Measurements from ENCODE around the gene SBF2.
"Not testable (repeated sequence)": the region's sequence is repeated elsewhere in the genome, so short reads cannot be mapped to it uniquely, and the experiment has no call there.

The SBF2 gene

DNA sequence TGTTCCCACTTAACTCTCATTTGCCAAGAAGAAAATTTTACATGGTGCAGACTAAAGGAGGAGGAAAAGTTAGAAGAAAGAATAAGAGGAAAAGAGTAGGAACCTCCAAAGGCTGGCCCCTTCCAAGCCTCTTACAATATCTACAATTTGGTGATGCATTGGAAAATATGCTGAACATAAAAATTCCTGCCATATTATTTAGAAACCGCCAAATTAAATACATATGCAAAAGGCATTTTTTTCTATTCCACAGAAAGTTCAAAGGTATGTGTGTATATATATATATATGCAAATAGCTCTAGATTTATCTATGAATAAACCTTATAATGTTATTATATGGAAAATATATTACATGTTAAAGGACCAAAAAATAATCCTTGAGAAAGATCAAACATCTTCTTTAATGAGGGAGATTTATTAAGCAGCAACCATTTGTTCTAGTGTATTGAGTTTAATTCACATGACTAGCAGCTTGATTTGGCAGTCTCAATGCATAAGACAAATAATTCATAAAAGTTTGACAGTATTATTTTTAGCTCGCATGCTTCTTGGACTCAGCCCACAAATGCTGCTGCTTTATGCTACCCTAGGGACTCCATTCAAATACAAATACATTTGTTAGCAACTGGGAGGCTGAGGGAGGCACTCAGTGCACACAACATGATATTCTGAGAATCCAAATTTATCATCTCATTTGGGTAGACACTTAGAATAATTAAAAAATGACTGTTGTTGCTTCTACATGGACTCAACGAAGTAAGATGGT is 184.9 kb downstream of the SBF2 start:
- DNase-seq, result no peak

DNA sequence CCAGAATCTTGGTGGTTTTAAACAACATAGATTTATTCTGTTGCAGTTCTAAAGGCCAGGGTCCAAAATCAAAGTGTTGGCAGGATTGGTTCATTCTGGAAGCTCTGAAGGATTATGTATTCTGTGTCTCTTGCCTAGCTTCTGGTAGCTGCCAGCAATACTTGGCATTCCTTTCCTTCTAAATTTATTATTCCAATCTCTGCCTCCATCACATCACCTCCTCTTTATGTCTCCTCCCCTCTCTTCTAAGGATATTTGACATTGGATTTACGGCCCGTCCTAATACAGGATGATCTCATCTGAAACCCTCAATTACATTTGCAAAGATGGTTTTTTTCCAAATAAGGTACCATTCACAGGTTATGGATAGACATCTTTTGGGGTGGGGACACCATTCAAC is 186.5 kb downstream of the SBF2 start:
- no peak for DNase-seq

DNA sequence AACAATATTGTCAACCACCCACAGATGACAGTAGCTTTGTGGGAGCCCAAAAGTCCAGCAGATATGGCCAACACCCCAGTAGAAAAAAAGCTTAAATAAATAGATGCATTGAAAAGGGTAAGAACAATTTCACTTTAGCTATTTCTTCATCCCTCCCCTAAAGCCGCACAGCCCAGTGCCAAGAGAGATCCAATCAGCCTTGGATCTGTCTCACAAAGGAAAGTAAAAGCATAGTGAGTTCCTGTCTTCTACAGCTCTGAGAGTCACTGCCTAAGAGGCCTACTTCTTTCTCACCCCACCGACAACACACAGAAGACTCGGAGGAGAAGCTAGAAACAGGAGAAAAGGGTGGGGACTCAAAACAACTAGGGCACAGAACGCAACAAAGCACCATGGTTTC is 196.4 kb downstream of the SBF2 start:
- no peak for DNase-seq

DNA sequence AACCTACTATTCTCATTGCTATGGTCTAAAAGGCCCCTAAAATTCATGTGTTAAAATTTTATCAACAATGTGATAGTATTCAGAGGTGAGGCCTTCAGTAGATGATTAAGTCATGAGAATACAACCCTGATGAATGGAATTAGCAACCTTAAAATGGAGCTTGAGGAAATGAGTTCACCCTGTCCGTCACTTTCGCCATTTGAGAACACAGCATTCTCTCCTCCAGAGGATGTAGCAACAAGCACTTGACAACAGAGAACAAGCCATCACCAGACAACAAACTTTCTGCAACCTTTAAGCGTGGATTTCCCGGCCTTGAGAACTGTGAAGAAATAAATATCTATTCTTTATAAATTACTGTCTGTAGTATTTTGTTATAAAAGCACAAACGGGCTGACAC is 197.0 kb downstream of the SBF2 start:
- no peak for DNase-seq

DNA sequence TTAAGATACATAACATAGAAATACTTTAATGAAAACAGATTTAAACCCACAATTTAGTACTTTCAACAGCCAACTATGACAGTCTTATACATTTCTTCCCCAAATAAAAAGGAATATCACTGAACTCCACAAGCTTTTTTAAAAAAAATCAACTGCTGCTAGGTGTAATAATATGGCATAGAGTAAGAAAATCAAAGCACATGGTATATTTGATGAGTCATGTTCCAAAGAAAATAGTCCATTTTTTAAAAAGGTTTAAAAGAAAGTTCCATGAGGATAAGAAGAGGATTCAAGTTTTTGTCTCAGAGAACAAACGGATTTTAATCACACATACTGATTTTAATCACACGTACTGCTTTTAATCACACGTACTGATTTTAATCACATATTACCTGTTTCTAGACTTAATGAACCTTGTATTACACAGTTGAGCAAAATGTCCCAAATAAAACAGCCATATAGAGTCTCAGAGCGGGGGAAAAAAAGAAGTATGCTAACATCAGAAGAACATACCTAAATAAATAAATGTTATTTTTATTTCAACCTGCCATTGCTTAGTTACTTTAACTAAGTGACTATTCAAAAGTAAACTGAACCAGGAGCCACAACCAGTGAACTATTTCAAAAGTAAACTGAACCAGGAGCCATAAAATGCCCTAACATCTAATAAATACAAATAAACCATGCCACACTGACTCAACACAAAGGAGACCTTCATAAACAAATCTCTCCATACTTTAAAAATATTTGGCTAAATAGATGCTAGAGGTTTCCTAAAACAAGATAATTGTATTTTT is 198.4 kb downstream of the SBF2 start:
- no peak for DNase-seq

DNA sequence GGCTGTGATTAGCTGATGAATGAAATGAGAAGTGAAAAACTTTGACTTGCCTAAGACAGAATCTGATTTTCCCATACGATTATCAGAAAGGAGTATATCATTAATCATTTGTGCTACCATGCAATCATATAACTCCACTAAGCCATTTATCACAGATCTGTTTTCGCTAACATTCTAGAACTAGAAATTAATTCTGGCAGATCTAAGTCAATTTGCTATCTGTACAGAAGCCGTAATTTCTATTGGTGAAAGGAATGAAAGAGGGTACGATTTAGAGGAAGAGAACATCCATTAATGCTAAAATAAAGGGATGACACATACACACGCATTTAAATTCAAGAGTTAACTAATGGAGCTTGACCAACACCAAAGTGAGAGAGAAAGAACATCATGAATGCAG is 201.6 kb downstream of the SBF2 start:
- no peak for DNase-seq

DNA sequence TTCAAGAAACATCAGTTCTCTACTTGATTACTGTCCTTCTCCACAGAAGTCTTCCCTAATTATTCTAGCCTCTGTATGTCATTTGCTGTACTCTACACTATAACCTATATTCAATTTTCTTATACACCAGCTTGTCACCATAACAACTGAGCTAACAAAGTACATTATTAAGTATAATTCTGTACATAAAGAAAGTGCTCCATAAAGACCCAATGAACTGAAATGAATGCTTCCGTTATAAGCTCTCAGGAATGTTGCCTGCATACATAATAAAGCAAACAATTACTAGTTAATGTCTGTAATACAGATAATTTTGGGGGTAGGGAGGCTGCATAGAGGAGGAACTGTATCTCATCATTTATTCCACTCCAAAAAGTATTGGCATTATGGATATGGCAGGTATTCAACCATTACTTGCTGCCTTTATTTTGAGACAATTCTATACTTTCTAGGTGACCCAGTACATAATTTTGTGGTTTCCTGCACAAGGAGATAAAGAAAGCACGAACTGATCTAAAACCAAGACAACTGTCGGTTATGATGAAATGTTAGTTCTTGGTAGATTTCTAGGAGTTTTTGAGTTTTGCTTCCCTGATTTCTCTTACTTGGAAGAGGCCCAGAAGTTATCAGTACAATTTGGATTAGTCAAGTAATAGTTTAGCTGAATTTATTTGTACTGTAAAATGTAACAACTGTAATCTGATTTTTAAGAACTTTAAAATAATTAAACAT is 202.5 kb downstream of the SBF2 start:
- DNase-seq, result no peak

DNA sequence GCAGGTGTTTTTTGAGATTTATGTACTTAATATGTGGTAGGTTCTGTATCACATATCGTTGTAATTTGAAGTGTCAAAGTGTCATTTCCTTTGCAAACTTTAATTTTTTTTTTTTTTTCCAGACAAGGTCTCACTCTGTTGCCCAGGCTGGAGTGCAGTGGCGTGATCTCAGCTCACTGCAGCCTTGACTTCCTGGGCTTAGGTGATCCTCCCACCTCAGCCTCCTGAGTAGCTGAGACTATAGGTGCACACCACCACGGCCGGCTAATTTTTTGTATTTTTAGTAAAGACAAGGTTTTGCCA is 206.1 kb downstream of the SBF2 start:
- not testable (repeated sequence) for DNase-seq

DNA sequence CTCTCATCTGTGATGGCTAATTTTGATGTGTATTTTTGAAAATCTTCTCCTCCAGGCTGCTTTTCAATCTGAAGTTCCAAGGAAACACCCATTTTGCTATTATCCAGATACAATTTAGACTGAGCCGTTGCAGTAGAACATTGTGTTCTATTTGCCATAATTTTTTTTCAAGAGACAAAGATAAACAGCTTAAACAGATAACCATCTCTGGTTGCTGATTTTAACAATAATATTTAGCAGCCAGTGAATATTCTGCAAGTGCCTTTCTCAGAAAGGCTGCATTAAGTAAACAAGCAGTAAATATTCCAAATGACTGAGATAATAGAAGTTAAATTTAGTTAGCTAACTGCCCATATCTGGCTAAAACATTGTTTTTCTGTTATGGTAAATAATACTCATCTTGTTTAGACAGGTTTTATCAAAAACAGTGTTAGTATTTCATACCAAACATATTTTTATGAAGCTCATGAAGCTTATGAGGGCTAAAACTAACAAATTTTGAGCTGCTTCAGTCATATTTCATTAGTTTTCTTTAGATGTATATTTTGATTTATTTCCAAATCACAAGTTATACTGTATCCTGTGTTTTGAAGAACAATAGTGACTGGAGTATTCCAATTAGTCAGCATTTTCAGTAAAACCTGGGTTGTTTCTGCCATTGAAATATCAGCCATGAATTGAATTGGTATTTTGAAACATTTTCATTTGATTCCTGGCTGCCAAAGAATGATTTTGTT is 206.7 kb downstream of the SBF2 start:
- DNase-seq, result no peak

DNA sequence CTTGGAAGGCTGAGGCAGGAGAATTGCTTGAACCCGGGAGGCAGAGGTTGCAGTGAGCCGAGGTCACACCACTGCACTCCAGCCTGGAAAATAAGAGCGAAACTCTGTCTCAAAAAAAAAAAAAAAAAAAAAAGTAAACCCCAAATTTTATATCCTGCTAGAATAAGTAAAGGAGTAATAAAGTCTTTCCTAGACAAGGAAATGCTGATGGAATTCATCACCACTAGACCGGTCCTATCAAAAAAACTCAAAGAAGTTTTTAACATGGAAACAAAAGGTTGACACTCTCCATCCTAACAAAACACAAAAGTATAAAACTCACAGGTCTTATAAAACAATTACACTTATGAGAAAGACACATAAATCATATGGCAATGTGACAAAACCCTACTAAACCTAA is 213.9 kb downstream of the SBF2 start:
- no peak for DNase-seq

DNA sequence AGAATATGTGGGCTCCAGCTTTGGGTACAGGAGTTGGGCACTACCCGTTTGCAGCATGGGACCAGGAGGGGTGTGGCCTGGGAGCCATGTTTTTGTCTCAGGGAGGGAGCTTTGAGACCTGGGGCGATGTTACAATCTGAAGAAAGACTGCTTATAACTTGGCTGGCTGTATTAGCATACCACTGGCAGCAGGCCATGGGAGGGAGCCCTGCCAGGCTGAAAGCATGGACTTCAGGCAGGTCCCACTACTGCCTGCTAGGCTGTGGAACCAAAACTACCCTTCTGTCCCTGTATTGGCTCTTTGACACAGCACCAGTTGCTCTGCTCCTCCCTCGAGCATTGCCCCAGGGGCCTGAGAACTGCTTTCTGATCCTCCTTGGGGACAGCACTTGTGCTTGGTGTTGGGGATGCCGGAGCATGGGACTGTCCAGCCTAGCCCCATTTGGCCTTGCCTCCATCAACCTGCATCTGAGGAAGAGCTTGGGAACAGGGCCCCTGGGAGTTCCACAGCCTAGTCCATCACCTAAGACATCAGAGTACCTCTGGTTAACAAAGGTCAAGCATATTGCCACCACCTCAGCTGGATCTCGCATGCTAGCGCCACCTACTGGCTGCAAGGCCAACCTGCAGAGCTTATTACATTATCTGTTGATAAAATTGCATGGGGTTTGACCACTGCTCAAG is 217.4 kb downstream of the SBF2 start:
- no peak for DNase-seq

DNA sequence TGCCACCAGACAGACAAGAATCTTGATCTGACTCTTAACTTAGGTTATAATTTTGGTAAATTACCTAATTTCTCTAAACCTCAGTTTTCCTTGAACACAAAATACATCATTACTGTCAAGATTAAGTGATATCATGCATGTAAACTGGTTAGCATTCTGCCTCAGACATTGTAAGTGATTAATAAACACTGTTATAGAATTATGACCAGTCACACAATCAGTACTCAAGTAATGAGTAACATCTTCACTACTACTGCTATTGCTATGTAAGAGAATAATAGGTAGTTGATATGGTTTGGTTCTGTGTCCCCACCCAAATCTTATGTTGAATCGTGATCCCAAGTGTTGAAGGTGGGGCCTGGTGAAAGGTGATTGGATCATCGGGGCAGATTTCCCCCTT is 218.9 kb downstream of the SBF2 start:
- DNase-seq, result no peak

DNA sequence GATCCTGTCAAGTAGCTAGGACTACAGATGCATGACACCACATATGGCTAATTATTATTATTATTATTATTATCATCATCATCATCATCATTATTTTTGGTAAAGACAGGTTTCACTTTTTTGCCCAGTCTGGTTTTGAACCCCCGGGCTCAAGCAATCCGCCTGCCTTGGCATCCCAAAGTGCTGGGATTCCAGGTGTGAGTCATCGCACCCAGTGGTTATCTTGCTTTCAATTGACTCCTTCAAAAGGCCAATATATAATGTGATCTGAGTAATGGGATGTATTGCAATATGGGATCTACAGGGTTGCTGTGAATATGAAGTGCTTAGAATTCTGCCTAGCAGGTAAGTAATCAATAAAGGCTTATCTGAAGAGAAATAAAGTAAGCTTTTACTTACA is 221.2 kb downstream of the SBF2 start:
- no peak for DNase-seq

DNA sequence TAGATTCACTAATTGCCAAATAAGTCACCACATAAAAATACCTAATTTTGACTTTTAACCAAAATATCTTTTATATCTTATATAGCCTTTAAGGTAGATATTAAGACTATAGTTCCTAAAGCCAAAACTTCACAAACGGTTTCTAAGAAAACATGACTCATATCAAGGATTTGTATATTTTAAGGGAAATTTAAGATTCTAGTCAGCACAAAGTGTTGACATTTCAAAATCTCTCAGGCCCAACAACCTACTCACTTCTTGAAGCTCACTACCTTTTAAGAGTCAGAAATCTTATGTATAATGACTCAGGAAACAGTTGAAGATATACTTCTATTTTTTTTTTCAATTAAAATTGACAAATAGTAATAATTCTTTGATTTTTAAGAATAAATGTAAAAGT is 221.9 kb downstream of the SBF2 start:
- no peak for DNase-seq

DNA sequence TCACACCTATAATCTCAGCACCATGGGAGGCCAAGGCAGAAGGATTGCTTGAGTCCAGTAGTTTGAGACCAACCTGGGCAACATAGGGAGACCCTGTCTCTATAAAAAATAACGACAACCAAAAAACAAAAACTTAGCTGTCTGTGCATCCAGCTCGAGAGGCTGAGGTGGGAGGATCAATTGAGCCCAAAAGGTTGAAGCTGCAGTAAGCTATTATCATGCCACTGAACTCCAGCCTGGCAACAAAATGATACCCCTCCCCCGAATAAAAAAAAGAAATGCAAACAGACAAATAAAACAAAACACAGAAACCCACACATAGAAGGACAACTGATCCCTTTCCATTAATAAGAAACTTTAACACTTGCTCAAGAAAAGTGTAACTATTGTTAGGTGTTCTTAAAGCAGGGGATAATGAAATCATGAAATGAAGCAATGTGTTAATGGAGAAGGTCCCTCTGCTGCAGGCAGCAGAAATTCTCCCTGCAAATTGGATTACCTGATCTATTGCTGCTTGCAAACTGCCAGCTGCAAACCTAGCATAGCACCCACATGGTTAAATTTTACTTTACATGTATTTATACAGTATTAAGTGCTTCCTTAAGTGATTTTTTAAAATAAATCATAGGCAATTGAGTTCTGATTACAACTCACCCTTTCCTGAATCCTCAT is 226.3 kb downstream of the SBF2 start:
- no peak for DNase-seq

DNA sequence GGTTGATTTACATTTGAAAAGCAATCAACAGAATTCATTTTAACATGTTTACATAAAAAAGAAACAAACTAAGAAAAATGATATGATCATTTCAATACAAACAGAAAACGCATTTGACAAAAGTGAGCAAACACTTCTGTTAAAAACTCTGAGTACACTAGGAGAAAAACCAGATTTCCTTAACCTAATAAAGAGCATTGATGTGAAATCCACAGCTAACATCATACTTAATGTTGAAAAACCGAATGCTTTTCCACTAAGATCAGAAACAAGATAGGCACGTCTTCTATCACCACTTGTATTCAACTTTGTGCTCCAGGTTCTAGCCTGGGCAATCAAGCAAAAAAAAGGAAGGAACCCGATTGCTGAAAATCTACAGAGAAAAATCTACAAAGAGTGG is 227.6 kb downstream of the SBF2 start:
- DNase-seq, result no peak

DNA sequence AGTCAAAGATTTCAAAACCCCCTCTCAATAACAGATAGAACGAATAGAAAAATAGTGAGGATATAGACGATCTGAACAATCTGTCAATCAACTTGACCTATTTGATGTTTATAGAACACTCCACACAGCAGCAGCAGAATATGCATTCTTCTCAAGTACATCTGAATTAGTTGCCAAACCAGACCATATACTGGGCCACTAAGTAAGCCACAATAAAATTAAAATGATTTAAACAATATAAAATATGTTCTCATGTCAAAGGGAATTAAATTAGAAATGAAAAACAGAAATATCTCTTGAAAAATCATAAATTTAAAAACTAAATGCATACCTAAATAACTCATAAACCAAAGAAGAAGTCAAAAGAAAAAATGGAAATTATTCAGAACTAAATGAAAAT is 229.2 kb downstream of the SBF2 start:
- DNase-seq, result no peak

DNA sequence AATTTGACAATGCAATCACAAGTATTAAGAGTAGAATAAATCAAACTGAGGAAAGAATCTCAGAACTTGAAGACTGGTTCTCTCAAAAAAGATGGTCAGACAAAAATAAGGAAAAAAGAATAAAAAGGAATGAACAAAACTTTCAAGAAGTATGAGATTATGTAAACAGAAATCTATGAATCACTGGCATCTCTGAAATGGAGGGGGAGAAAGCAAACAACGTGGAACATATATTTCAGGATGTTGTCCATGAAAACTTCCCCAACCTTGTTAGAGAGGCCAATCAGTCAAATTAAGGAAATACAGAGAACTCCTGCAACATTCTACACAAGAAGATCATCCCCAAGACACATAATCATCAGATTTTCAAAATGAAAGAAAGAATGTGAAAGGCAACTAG is 235.7 kb downstream of the SBF2 start:
- DNase-seq, result no peak

DNA sequence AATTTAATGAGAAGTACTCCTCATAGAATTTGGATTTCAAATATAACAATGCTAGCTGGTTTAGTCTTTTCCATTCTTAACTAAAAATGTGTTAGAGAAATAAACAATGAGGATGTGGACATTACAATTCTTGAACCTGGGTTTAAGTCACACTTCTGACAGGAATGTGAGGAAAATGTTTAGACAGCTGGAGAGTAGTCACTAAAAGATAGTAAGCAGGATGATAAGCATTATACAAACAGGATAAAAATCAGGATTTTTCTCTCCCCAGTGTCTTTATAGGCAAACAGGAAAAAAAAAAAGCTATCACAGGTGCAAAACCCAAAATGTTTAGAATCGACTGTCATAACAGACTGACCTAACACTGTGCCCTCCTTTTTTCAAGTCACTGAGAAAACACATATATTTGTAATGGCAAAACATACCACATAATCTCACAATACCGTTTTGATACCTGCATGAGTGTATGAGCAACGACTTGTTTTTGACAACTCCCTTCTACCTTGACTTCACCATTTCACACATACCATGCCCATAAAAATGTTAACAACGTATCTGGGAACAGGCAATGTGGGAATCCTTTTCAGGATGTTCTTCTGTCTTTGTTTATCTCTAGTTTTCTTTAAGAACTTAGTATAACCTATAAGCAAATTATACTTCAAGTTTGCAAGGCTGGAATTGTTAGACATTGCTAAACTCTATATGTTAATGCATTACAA is 242.0 kb downstream of the SBF2 start:
- DNase-seq, result no peak

DNA sequence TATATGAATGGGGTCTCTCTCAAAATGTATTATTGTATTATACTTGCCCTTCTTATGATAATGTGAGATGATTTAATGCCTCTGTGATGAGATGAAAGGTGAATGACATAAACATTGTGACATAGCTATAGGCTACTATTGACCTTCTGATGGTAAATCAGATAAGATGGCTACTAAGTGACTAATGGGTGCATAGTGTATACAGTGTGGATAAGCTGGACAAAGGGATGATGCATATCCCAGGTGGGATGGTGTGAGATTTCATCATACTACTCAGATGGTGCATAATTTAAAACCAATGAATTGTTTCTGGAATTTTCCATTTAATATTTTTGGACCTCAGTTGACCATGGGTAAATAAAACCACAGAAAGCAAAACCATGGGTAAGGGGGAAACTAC is 243.5 kb downstream of the SBF2 start:
- DNase-seq, result no peak

DNA sequence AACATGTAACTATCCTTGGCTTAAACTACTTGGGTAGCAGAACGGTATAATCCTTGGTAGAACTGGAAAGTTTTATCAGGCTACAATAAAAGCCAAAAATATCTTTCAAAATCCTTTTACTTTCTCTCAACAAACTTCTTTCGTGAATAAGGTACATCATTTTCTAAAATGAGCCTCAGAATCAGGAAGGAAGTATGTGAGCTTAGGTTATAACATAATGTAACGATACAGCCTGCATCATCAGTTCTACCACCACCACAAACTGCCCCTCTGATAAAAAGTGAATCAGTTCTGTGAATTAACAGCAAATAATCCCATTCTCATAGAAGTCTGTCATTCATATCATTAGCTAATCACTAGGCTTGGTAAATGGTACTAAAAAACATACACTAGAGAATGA is 244.3 kb downstream of the SBF2 start:
- no peak for DNase-seq

DNA sequence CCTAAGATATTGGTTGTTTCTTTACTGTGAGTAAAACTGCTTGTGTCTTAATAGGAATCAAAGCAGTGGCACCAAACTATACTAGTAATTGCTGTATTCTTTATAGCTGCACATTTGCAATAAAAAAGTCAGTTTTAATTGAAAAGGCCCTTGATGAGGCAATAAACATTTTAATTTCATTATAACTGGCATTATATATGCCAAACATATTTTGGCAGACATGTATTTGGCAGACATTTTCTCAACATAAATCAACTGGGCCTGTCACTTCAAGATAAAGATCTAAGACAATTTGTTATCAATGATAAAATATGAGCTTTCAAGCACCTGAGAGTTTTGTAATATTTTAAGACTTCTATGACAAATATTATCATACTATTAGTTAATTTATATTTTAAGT is 245.7 kb downstream of the SBF2 start:
- DNase-seq, result no peak
